GM21737 (cell line): ENCODE results near the gene PRXL2A.

ENCODE experiments used
- ATAC-seq: cut with Tn5 transposase; IDR thresholded peaks from one replicate; pipeline ENCODE4 v1.9.1; 2021; ENCODE audit warnings: mild to moderate bottlenecking, moderate library complexity; ENCODE audit not compliant: unreplicated experiment

PRXL2A gene

GRCh38 chr10:80443531-80443974, 35.2 kb downstream of the PRXL2A start:
- ATAC-seq, result no peak

DNA sequence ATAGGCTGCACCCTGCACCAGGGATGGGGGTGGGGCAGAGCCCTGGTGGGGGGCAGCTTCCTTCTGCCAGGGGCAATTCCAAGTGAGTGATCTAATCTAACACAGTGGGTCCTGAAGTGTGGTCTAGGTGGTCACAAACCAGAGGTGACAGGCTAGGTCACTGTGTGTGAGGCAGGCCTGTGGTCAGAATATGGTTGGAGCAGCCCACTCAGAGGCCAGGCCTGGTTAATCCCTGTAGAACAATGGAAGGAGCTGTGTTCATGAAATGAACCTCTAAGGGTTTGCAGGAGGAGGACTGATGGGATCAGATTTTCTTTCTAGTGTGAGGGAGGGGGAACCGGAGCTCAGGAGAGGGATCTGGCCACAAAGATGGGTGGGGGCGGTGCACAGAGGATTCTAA, 35.8 kb downstream of the PRXL2A start:
- no peak for ATAC-seq

DNA sequence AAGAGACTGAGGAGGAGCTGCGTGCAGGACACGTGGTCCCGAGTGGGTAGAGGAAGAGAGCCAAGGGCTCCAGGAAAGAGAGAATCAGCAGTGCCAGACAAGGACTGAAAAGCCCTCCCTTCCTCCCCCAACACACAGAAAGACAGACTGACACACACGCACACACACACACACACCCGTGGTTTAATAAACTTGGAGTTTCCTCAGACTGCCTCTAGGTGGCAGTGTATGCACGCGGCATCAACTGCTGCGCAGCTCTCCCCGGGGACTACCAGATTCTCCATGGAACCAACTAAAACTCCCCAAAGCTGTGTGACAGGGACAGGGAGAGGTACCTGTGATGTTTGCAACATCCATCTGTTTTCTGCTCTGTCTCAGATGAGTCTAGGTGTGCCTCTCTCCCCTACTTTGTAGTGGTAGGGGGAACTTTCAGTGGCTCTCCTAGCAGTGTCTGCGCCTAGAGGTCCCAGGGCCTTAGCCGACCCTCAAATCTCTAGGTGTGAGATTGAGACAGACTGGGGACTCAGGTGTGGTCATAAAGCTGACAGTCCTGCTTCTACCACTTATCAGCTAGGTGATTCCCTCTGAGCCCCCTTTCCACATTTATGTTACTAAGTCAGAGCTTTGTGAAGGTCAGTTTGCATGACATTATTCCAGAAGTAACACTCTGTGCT, 36.4 kb downstream of the PRXL2A start:
- ATAC-seq, result peak; percentile 73

DNA sequence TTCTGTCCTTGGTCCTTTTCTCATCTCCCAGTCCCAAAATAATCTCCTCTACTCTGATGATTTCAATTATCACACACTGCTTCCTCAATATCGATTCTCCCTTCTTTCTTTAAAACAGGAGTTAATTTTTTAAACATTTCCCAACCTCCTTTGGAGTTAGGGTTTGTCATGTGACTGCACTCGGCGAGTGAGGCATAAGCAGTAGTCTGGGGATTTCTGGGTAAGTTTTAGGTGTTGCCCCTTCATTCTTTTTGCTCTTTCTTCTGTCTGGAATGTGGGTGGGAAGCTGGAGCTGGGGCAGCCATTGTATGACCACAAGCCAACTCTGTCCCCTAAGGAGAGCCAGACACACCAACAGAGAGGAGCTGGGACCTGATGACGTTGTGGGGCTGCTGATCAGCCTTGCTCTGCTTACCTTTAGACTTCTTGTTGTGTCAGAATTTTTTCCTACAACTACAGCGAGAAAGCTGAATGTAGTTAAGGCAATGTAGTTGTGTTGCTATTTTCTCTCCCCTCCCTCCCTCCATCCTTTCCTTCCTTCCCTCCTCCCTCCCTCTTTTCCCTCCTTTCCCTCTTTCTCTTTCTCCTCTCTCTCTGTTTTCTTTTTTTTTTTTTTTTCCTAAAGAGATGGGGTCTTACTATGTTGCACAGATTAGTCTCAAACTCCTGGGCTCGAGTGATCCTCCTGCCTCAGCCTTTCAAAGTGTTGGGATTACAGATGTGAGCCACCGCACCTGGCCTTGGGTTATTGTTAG, 39.3 kb downstream of the PRXL2A start:
- no peak for ATAC-seq

DNA sequence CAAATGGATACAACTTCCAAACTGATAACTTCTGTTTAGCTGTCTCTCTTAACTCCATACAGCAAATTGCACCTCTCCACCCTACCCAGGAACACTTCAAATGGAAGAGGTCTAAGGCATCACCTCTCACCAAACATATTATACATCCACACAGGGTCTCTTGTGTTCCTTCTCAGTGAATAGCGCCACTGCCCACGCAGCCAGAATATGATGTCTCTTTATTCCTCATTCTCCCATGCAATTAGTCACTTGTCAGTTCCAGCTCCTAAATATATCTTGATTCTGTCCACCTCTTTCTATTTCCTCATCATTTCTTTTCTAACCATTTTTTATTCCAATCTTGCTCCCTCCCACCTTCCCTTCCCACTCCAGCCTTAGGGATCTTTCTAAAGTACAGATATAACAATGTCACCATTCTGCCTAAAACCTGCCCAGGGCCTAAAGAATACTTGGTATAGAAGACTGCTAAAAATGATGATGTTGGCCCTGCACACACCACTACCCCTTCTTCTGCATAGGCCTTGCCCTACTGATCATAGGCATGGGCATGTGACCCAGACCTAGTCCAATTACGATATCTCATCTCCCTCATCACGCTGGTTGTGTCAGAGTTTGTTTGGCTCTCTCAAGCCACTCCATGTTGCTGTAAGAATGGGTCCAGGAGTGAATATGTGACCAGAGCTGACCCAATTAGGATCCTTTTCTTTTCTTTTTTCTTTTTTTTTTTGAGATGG, 40.0 kb downstream of the PRXL2A start:
- no peak for ATAC-seq

DNA sequence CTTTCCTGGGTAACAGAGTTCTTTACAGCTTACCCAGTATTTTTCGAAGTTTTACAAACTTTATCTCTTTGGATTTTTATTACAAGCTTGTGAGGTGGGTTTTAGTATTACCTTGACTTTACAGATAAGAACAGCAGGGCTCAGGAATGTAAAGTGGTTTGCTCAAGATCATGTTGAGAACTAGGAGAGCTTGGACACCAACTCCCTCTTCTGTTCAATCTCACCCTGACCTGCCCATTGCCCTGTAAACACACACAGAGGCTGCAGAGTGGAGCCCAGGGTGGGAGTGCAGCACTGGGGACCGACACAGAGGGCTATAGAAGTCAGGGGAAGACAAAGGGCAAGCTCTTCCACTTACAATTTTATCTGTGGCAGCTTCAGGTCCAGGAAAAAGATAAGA, 41.2 kb downstream of the PRXL2A start:
- ATAC-seq, result no peak

- no peak for ATAC-seq
These were observed 42.8 kb downstream of the PRXL2A start for GRCh38 chr10:80451132-80451531.

DNA sequence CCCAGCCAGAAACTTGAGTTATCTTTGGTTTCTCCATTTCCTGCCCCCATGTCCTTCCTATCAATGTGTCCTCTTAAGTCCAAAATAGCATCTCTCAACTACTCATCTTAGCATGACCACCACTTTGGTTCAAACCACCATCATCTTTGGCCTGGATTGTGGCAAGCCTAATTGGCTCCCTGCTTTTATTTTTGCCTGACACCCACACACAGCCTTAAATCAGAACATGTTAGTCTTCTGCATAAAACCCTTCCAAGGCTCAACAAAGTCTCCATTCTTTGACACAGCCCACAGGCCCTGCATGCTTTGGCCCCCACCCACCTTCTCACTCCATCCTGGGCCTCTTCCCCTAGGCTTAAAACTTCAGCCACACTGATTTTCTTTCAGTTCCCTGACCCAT, 43.7 kb downstream of the PRXL2A start:
- ATAC-seq, result no peak

- no peak for ATAC-seq
These were observed 44.3 kb downstream of the PRXL2A start for GRCh38 chr10:80452640-80453039.

DNA sequence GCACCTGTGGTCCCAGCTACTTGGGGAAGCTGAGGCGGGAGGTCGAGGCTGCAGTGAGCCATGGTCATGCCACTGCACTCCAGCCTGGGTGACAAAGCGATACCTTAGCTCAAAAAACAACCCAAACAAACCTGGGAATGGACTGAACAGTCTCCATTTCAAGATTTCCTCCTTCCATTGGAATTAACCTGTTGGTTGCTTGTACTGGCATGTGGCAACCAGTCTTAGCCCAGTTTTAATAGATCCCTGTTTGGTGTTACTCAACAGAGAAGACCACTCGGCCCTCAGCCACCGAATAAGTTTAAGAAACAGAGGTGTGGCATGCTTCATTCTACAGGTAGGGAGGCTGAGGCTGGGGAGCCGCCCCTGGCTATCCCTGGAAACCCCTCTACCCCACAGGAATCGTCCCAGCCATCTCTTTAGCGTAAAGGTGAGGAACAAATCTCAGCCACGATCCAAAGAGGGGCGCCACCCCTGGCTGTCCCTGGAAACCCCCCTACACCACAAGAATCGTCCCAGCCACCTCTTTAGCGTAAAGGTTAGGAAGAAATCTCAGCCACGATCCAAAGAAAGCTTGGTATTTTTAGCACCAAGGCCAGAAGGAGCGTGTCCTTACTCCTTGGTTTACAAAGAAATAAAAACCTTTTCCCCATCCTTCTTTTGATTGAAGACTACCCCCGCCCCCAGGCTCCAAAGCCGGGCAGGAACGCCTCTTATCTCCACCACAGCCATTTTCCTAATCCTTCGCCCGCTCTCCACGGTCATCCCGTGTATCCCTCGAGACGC, 44.9 kb downstream of the PRXL2A start:
- ATAC-seq, result no peak

DNA sequence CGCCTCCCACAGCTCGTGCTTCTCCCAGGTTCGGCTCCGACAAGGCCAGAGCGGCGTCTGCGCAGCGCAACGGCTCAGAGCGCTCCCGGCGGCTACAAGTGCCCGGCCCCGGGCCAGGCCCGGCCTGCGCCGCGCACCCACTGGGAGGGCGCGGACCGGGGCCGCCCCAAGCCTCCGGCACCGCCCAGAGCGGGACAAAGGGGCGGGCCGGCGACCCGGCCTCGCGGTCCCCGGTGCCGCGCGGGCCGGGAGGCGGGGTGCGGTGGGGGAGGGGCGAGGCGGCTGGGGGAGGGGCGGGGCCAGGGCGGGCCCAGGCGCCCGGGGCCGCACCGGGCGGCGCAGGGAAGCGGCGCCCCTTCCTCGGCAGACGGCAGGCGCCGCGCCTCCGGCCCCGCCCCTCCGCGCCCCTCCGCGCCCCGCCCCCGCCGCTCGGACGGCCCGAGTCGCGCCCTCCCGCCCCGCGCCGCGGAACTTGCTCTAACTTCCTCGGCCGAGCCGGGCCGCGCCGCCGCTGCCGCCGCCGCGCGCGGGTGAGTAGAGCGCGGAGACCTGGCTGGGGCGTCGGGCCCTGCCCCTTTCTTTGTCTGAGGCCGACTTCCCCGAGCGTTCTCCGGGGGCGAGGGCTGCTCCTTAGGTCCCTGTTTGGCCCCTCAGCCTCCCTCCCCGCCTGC, 45.6 kb downstream of the PRXL2A start, which contains the start of gene TSPAN14:
Gene TSPAN14 (plus strand): TSS at position 469 of the 671 bp plus-strand sequence. CDS start 34,924 bp downstream, outside the sequence.
- peak; percentile 74 for ATAC-seq

GRCh38 chr10:80454513-80455460, 46.4 kb downstream of the PRXL2A start:
- peak; percentile 11 for ATAC-seq

- ATAC-seq, result no peak
These were observed 47.4 kb downstream of the PRXL2A start for GRCh38 chr10:80455461-80456349.

DNA sequence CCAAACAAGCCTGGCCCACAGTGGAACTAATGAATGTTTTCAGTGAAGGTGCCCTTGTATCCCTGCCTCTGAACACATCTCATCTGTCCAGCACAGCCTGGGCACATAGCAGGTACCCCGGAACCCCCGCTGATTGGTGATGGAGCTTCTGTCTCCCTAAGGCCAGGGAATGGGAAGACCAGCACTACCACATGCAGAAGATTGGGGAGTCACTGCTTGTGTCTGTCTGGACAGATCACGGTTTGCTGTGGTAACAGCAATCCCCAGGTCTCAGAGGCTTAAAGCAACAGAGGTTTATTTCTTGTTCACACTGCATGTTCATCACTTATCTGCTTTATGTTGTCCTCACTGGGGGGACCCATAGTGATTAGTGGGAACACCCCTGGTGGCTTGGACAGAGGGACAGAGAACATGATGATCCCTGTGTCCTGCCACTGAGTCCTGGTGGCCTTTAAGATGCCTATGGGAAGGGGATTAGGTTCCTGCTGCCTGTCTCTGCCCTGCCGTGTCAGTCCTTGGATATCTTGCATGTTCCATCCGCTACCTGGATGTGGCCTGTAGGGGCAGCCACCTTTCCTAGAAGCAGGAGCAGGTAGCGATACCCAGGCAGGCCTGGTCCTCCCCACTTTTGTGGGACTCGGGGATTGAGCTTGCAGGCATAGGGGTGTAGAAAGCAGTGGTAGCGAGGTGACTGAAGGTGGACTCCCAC, 49.4 kb downstream of the PRXL2A start:
- ATAC-seq, result no peak

DNA sequence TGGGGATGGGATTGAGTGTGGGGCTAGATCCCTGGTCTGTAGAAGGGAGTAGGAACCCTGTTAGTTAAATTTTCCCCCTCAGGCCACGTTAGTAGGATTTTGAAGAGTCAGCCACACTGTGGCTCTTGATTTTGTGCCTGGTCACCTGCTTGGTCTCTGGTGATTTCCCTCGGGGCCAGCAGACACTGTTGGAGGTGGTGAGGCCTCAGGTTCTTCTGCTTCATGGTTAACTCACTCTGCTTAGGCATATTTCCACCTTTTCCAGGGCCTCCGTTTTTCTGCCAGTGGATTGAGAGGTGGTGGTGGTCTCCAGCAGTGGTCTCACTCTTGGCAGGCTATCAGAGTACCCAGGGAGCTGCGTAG, 49.9 kb downstream of the PRXL2A start:
- no peak for ATAC-seq

DNA sequence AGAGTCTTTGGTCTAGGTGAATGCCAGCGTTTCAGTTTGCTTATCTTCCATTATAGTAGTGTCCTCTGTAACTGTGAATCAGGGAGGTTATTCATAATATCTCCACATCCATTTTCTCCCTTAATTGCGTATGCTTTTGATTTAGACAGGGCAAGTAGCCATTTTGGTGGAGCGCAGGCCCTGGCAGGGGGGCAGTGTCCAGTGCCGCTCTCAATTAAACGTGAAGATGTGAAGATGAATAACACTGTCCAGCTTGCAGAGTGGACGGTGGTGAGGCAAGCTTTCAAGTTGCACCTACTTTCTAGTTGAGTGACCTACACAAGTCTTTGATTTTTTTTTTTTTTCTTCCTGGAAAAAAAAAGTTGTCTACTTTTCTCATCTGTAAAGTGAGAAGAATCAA, 50.3 kb downstream of the PRXL2A start:
- no peak for ATAC-seq

- ATAC-seq, result peak; percentile 51
These were observed 50.9 kb downstream of the PRXL2A start for GRCh38 chr10:80459047-80459865.
